GM12873 (cell line): ENCODE data around the gene CHPF.

ENCODE experiments used
- TF ChIP-seq, protein P1 (sequence below): IDR thresholded peaks from 2 replicates; pipeline ENCODE4 v1.5.1; 2012; ENCODE audit warnings: low read depth, mild to moderate bottlenecking, moderate library complexity, low read length, control low read depth; ENCODE audit not compliant: insufficient read depth; ENCODE audit errors: missing control alignments

CHPF gene

GRCh38 chr2:219559156-219559915 is 15.7 kb upstream of the CHPF start:
- TF ChIP-seq, protein P1, sequence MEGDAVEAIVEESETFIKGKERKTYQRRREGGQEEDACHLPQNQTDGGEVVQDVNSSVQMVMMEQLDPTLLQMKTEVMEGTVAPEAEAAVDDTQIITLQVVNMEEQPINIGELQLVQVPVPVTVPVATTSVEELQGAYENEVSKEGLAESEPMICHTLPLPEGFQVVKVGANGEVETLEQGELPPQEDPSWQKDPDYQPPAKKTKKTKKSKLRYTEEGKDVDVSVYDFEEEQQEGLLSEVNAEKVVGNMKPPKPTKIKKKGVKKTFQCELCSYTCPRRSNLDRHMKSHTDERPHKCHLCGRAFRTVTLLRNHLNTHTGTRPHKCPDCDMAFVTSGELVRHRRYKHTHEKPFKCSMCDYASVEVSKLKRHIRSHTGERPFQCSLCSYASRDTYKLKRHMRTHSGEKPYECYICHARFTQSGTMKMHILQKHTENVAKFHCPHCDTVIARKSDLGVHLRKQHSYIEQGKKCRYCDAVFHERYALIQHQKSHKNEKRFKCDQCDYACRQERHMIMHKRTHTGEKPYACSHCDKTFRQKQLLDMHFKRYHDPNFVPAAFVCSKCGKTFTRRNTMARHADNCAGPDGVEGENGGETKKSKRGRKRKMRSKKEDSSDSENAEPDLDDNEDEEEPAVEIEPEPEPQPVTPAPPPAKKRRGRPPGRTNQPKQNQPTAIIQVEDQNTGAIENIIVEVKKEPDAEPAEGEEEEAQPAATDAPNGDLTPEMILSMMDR: no peak

- TF ChIP-seq, protein P1: no peak
Observed at GRCh38 chr2:219557791-219558785, 14.5 kb upstream of the CHPF start.

GRCh38 chr2:219557320-219557719 is 13.7 kb upstream of the CHPF start:
- TF ChIP-seq, protein P1: no peak

DNA sequence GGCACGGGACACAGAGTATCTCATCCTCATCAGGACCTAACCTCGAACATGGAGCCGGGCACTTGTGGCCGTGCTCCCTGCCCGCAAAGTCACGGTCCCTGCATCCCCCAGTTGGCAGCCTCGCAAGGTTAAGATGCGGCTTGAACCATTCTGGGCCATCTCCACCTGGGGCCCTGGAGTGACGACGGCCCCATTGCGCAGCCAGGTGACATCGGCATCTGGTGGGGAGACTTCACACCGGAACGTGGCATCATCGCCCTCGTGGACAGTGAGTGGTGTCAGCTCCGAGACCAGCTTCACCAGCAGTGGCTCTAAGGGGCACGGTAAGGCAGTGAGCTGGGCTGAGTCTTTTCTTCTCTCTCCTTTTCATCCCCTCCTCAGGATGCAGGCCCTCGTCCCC is 12.8 kb upstream of the CHPF start:
- TF ChIP-seq, protein P1: no peak

GRCh38 chr2:219555956-219556355 is 12.3 kb upstream of the CHPF start:
- TF ChIP-seq, protein P1: no peak

GRCh38 chr2:219554350-219554749 is 10.7 kb upstream of the CHPF start:
- TF ChIP-seq, protein P1: no peak

GRCh38 chr2:219553463-219553963 is 9.9 kb upstream of the CHPF start:
- TF ChIP-seq, protein P1: no peak
